ENCODE measurements around the gene MTERF4. TPM values are rescaled to one million over a fixed set of nuclear protein-coding genes. Genes with fewer than 3 reads are reported as not detected.

The MTERF4 gene
- total RNA-seq, 1 experiment from 2014 or later: 30.0 TPM

Other genes starting within 250 kb of the MTERF4 start
- 0.26 TPM in 1 of 2 replicates, not detected in the other for gene AGXT, start 233.5 kb downstream of the MTERF4 start, total RNA-seq (2014; rRNA removed; shearing (Covaris generic))
- 0.42 and 0.91 TPM in 2 replicates for gene MAB21L4, start 206.1 kb downstream of the MTERF4 start, total RNA-seq (2014; rRNA removed; shearing (Covaris generic))
- not detected in 2 replicates for gene CROCC2, start 196.0 kb downstream of the MTERF4 start, total RNA-seq (2014; rRNA removed; shearing (Covaris generic))
- gene SNED1, start 103.7 kb downstream of the MTERF4 start, total RNA-seq (2014; rRNA removed; shearing (Covaris generic)): 18.3 and 24.9 TPM in 2 replicates
- gene PASK, start 47.2 kb upstream of the MTERF4 start, total RNA-seq (2014; rRNA removed; shearing (Covaris generic)): 14.1 and 14.6 TPM in 2 replicates
- gene PPP1R7, start 48.2 kb upstream of the MTERF4 start, total RNA-seq (2014; rRNA removed; shearing (Covaris generic)): 140 and 159 TPM in 2 replicates
- 0.63 and 1.7 TPM in 2 replicates for gene ANO7, start 86.4 kb upstream of the MTERF4 start, total RNA-seq (2014; rRNA removed; shearing (Covaris generic))
- 306 and 544 TPM in 2 replicates for gene HDLBP, start 213.4 kb upstream of the MTERF4 start, total RNA-seq (2014; rRNA removed; shearing (Covaris generic))
- gene SEPTIN2, start 213.6 kb upstream of the MTERF4 start, total RNA-seq (2014; rRNA removed; shearing (Covaris generic)): 503 and 517 TPM in 2 replicates